NOMO-1 treated with DMSO at 0.1 percent for 48 hours (cell line): ENCODE measurements around the gene FN1.

Experiments used
- DNase-seq: peaks from one replicate; lab custom pipeline; 2025; ENCODE audit not compliant: unreplicated experiment; lab: John Stamatoyannopoulos, UW

Gene FN1

GRCh38 chr2:215442401-215442787, 6.5 kb upstream of the FN1 start:
- DNase-seq: no peak

GRCh38 chr2:215441560-215442400, 5.9 kb upstream of the FN1 start:
- no peak for DNase-seq

GRCh38 chr2:215439980-215440512, 4.2 kb upstream of the FN1 start:
- DNase-seq: no peak

- no peak for DNase-seq
These were observed 3.5 kb upstream of the FN1 start for GRCh38 chr2:215439404-215439803.

- DNase-seq: no peak
These were observed 1.7 kb upstream of the FN1 start for GRCh38 chr2:215437614-215438013.

GRCh38 chr2:215436705-215437565, 1.1 kb upstream of the FN1 start:
- DNase-seq: no peak

- no peak for DNase-seq
These were observed 493 bp downstream of the FN1 start for GRCh38 chr2:215435280-215435869.

- no peak for DNase-seq
These were observed 1.2 kb downstream of the FN1 start for GRCh38 chr2:215434447-215435279.

GRCh38 chr2:215432759-215433594, 2.9 kb downstream of the FN1 start:
- no peak for DNase-seq

- DNase-seq: no peak
These were observed 3.8 kb downstream of the FN1 start for GRCh38 chr2:215431778-215432758.

GRCh38 chr2:215431290-215431689, 4.6 kb downstream of the FN1 start:
- no peak for DNase-seq

GRCh38 chr2:215430528-215431187, 5.2 kb downstream of the FN1 start:
- no peak for DNase-seq

- DNase-seq: no peak
These were observed 6.4 kb downstream of the FN1 start for GRCh38 chr2:215429424-215429823.

GRCh38 chr2:215428060-215428910, 7.6 kb downstream of the FN1 start:
- DNase-seq: no peak

GRCh38 chr2:215427585-215427984, 8.3 kb downstream of the FN1 start:
- DNase-seq: no peak

- DNase-seq: no peak
These were observed 10.7 kb downstream of the FN1 start for GRCh38 chr2:215425021-215425782.
